LoVo (cell line): ENCODE results near the gene COL1A2.

ENCODE experiments used
- DNase-seq: peaks from one replicate; pipeline ENCODE4 v3.0.0-alpha.2; 2016; ENCODE audit warnings: low spot score

The COL1A2 gene

DNA sequence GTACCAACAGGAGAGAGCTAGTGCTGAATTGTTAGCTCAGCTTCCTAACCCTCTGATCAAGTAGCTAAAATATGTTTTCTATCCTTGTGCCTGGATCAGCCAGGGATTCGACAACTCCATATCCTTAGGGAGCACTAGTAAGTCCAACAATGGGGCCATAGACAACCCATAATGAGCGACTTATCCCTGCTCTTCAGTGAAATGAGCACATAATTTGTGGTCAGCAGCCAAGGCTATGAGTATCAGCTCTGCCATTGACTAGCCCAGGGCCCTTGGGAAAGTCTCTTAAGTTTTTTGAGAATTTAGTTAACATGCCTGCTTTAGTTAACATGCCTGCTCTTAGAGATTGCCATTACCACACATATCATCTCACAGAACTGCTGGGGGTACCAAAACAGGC, 39.3 kb downstream of the COL1A2 start:
- DNase-seq = no peak

DNA sequence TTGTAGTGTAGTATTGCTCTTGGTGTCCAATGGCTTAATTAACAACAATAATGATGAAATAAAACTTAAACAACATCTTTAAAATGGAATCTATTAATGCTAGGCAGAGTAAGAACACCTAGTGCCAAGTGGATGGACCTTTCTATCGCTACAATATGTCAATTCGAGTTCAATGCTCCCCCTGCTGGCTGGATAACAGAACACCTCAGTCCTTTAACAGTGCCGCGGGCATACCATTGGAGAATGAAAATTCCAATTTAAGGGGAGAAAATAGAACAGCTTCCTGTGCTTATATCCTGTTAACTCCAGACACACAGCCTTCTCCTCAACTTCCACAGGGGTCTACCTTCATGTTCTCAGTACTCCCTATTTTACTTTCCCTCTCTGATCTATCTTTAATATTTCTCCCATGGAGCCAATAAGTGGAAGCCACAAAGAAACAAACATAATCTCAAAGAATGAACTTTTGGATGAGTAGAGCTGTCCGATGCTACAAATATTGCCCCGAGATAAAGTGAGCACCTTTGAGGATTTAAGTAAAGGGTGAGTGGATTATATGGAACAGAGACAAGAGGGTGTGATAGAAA, 41.4 kb downstream of the COL1A2 start:
- peak; percentile 79 for DNase-seq

DNA sequence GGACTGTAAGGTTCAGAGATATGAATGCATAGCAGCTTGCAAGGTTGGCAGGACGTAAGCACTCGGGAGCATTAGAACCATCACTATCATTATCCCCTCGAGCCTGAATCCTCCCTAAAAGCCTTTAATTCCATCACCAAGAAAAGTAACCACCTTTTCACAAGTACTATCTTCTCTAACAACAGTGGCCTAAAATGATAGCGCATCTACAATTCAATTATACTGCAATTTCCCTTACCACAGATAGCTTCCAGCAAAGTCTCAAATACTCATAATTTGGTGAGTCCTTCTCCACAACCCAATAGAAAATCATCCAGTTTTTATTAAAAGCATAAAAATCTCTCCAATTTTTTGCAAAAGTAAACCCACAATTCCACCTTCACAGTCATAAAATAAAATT, 42.0 kb downstream of the COL1A2 start:
- no peak for DNase-seq

DNA sequence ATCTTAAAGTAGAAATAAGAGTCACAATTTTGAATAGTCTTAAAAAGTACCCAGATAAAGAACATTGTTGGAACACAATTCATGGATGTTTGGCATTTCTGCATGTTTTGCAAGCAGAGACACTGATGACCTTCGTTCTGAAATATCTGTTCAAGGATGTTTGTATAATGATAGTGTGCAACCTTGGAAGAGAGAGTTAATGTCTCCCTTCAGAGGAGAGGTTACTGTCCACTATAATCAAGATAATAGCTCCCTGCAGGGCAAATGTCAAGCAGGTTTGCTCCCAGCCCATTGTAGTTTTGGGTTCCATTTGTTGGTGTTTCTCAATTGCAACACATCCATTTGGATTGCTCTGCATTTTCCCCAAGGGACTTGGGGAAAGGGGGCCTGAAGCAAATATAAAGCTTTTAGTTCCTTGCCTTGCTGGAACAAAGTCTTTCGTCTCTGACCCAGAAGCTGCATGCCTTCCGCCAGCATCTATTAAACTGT, 45.2 kb downstream of the COL1A2 start:
- no peak for DNase-seq

DNA sequence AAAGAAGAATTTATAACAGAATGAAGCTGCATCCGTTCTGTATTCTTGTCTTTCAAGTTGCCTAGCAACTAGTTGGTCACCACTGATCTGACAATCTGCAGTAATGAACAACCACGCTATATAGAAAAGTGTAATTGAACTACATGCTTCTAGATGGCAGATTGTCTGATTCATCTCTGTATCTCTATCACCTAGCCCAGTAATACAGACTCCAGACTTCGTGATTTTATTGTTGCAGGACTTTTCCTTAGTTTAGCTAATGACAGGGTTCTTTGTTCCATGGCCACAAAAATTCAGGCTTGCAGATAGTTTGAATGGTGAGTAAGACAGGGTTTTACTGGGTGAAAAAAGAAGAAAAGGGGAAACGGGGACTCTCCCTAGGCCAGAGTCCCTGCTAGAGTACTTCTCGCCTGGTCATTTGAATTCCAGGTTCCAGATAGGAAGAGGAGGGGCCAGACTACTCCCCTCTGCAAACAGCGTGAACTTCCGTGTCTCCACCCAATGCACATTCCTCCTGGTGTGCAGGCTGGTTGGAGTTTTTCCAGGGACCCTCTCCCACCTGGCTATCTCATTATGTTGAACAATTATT, 45.9 kb downstream of the COL1A2 start:
- DNase-seq = peak; percentile 38

DNA sequence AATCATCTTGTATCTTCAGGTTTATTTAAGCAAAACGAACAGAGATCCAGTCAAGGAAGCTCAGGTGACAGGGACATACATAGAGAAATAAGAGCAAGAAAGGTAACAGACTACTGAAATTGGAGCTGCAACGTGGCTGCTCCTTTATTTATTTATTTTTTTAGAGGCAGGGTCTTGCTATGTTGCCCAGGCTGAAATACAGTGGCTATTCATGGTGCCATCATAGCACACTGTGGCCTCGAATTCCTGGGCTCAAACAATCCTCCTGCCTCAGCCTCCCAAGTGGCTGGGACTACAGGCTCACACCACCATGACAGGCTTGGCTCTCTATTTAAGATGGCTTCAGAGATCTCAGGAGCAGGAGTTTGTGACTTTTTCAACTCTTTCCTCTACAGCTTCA, 46.4 kb downstream of the COL1A2 start:
- no peak for DNase-seq

DNA sequence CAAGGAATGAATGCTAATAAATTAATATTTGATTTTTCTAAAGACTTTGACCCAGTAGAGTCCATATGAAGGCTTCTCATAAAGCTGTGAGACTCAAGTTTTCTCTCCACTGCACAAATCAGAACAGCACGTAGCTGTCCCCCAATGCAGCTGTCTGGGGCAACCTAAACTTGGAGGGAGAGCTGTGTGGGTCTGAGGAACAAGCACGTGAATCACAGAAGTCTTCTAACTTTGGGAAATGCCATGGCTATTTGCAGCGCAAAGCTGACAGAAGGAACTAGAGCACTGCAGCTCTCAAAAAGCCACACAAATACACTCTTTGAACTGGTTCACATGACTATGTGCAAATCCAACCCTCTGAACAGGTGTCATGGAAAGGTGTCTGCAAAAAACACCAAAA, 47.9 kb downstream of the COL1A2 start:
- no peak for DNase-seq

DNA sequence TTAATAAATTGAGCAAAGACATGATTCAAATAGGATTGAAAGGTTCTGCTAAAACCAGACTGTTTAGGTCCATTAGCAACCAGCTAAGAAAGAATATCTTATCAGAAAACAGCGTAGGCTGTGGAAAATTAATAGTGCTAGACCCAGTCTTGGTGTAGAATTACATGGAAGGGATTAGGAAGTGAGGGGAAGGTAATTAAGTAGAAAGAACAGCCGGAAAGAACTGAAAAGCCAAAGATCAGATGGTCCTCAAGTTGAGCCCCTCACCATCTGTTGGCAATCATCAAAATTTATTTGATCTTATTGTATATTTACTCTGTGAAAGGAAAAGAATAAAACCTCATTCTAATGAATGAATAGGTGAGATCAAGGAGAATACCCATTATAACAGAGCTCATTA, 50.1 kb downstream of the COL1A2 start:
- no peak for DNase-seq

DNA sequence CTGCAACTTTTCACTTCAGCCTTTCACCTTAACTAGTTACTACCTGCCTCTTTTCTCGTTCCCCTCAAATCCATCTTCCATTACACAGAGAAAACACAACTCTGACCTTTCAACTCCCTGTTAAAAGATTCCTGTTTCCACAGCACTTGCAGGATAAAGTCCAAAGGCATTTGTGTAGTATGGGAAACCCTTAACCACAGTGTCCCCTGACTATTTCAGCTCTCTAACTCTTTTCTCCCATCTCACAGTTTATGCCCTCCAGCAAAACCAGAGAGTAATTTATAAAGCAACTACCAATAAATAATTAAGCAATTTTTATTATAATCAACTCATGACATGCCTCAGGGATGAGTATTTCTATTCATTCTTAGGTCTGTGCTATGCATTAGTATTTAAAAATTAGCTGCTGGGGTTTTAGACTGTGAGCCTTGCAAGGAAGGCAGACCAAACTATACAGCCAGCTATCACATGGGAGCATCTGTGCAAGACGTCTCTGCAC, 51.0 kb downstream of the COL1A2 start:
- no peak for DNase-seq

DNA sequence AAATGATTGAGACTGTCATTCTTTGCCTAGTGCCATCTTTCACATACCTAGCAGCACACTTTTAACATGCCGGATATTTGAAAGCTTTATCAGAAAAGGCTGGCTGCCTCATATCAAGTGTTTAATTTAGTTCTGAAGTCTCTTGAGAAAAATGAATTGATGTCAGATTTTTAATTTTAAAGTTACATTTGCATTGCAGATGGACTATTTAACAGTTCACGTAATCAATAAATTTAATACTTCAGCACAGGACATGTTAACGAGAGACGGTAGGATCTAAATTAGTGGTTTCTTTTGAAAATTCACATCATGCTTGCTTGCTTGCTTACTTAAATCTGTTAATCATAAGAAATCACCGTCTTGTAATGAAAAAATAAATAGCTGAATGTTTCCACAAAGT, 51.6 kb downstream of the COL1A2 start:
- no peak for DNase-seq

DNA sequence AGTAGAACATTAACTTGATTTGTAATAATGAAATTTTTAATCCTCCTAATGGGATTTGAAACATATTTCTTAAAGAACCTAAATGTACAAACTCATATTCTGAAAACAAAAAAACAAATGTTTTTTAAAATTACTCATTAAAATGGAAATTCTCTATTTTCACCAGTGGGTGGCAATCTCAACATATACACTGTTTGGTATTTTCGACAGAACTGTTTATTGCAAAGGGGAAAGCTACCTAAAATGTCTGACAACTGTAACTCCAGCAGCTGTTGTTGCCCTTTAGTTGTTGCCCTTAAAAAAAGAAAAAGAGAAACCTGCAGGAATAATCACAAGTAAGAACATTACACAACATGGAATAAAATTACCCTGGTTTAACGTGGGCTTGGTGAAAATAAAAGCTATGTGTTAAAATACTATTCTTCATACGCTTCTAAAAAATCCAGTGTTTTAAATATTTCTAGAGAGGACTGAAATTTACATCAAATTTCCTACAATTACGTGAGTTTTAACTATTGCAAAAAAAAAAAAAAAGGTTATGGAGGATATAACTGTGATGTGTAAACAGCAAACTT, 54.5 kb downstream of the COL1A2 start:
- DNase-seq = peak; percentile 60

DNA sequence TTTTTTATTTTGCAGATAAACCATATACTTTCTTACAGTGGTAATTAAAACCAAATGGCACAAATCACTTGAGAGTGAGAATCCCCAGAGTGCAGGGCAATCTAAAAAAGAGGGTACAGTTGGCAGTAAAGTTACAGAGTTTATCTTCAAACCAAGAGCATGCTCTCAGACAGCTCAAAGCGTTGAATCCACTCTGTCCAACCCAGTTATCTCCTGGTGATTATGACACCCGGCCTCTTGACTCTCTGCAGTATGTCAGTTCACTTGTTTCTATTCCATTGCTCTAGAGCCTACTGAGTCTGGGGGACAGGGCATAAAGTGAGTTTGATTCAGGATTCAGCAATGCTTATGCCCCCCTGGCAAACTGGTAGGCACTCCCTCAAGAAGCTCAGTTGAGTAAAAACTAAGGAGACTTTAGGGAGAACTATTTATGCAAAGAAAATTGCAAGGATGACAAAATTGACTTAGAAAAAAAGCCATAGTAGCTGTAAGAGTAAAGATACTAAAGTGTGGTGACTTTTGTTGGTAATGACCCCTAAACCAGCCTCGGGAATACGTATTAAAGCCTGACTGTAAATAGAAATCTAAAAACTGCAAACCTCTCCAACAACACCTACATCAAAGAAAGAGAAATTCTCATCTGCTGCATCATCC, 55.5 kb downstream of the COL1A2 start:
- DNase-seq = no peak

DNA sequence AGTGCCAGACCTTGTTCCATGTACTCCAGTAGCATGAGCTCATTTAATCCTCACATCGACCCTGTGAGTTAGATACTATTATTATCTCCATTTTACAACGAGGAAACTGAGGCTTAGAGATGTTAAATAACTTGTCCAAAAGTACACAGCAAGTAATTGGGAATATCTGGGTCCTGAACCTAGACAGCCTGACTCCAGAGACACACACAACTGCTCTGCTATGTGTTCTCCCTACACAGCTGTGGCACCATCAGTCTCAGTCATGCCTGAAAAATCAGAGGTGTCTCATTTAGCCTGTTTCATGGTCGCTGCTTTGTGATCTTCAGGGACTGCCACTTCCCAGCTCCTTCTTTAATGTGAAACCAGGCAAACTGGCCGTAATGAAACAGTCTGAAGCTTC, 56.5 kb downstream of the COL1A2 start:
- no peak for DNase-seq

DNA sequence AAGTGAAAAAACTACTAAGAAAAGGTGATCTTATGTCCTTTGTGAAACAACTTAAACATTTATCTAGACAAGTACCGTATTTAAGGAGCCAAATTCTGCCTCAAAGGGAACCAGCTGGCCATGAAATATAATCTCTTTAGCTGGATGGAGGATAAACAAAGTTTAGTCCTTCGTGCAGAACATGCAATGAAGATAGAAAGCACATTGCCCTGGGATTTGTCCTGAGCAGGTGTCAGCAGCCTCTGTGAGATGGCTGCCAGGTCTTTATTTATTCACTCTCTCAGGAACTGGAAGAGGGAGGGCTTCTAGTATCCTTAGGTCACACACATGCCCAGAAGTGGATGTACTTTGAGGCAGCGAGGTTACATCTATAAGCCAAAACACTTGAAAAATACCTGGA, 57.5 kb downstream of the COL1A2 start:
- no peak for DNase-seq

DNA sequence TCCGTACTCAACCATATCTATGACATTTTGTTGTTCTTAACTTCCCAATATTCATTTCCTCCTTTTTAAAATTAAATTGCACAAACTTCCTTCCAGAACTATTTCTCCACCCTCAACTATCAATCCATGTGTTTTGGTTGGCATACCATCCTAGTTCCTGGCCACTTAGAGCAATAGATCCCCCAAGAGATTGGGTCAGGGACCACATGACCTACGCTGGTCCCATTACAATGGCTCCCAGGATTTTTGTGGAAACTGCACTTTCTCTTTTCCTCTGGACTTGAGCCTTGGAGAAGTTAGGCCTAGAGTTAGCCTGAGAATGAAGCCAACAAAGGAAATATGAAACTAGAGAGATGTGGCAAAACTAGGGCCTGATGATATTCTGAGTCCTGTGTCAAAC, 59.2 kb downstream of the COL1A2 start:
- no peak for DNase-seq

DNA sequence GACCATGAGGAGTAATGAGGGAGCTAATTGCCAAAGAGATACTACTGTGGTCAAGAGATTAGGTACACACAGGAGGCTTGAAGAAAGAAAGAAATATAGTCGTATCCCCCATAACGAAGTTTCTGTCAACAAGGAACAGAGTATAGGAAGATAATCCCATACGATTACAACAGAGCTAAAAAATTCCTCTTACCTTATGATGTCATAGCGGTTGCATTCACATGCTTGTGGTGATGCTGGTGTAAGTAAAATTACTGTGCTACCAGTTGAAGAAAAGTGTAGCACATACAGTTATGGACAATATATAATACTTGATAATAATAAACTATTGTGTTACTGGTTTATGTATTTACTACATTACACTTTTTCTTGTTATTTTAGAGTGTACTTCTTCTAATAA, 63.3 kb downstream of the COL1A2 start:
- no peak for DNase-seq

DNA sequence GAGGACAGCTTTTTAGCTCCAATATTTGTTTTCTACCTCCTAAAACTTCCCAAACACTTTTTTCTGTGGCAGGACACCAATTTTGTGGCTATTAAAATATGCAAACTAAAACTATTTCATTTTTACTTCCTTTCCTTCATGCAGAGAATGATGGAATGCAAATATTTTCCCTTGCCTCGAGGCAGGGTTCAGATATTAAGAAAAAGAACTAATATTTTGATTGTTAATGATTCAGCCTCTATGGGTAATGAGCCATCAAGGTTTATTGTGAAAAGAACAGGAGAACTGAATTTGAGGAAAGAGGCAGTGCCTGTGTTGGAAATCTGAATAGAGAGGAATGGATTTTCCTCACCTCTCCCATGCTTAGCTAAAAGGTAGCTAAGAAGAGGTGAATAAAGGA, 71.8 kb downstream of the COL1A2 start:
- no peak for DNase-seq

DNA sequence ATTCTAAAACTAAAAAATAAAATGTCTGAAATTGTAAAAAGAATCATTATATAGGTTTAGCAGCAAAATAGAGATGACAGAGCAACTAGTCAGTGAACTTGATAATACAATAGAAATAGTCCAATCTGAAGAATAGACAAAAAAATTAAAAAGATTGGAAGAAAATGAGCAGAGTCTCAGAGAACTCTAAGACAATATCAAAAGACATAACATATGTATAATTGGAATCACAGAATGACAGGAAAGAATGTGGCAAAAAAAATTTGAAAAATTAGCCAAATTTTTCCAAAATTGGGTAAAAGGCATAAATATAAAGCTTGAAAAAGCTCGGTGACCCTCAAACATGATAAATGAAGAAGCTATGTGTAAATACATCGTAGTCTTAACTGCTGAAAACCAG, 76.9 kb downstream of the COL1A2 start:
- no peak for DNase-seq

DNA sequence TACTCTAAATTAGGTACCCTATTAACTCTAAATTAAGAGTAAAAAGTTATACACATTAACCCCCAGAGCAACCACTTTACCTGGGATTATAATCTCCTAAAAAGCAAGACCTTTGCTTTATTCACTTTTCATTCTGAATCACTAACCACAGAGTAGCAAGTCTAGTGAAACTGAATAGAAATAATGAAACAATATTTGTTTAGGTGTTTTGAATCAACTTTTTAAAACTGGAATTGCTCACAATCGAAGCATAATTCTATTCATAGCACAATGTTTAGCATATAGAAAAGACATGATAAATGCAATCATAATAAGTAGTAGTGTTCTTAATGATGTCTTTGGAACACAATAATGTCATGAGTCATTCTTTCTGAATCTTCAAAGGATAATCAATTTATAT, 77.9 kb downstream of the COL1A2 start:
- no peak for DNase-seq

DNA sequence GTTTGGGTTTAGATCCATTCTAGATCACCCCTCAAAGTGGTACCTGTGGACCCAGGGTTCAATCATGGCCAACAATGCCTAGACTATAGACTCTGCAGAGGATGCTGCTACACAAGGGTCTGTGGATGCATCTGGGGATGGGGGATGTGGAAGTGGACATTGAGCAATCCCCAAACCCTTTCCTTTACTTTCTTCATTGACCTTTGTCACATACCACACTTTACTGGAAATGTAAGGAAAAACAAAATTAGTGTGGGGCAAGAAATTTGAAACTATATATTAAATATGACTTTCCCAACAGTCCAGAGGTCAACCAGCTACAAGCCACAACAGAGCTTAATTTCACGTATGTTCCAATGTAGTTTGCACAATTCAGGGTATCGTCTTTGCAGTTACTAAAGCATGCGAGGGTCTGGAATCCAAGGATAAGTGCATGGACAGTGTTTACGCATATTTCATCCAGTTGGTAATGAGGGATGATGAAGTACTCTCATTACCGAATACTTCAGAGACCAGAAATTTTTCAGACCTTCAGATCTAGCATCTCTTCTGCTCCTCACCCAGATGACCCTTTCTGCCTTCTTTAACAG, 81.7 kb downstream of the COL1A2 start:
- DNase-seq = no peak

DNA sequence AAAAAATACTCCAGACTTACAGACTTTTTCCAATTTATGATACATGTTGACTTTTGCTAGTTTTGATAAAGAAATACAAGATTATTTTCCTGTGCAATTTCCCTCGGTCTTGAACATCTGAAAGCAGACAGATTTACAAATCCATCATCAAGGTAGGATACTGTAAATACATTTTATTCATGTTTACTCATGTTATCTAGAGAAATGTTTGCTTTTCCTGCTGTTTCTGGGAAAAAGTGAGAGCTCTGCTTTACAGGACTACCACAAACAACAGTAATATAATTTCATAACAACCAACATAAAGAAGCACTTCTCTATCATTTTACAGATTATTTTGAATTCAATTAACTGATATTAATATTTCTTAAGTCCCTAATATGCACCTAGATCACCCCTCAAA, 83.2 kb downstream of the COL1A2 start:
- DNase-seq = no peak

DNA sequence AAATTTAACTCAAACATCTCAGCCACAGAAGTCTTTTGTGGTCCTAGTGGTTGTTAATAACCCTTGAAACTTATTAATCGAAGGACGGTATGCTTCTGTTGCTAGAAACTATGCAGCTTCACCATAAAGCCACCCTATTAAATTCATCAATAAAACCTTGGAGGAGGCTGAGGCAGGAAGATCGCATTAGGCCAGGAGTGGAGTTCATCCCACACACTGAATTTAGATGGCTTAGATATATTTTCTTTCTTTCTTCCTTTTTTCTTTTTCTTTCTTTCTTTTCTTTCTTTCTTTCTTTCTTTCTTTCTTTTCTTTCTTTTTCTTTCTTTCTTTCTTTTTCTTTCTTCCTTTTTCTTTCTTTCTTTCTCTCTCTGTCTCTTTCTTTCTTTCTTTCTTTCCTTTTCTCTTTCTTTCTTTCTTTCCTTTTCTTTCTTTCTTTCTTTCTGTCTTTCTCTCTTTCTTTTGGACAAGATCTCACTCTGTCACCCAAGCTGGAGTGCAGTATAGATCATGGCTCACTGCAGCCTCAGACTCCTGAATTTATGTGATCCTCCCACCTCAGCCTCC, 84.0 kb downstream of the COL1A2 start:
- DNase-seq = no peak
